Activated naive CD4-positive, alpha-beta T cell treated with Interleukin-2 at 50 U/mL for 16 hours (primary cell): ENCODE measurements around the gene LYVE1.
"Not testable (repeated sequence)": the region's sequence is repeated elsewhere in the genome, so short reads cannot be mapped to it uniquely, and the experiment has no call there.

Experiments
- DNase-seq: peaks from one replicate; pipeline ENCODE4 v3.0.0-alpha.2; 2020

The LYVE1 gene, protein sequence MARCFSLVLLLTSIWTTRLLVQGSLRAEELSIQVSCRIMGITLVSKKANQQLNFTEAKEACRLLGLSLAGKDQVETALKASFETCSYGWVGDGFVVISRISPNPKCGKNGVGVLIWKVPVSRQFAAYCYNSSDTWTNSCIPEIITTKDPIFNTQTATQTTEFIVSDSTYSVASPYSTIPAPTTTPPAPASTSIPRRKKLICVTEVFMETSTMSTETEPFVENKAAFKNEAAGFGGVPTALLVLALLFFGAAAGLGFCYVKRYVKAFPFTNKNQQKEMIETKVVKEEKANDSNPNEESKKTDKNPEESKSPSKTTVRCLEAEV

DNA sequence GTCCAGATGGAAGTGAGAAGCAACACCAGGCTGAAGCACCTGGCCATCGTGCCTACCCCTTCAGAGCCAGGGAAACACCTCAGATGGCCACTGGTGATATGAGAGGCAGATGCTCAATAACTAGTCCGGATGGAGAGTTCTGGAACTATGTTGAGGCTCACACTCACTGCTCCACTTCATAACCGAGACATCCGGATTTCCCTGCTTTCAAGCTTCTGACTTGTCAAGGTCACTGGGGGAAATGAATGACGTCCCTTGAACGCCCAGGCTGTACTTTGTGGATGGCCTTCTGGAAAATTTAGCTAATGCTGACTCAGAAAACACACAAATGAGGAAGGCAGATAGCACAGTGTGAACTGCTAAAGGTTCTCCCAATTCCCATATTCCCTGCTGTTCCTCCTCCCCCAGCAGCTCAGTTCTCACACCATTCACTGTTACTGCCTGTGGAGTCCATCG, at the start of gene LYVE1:
TSS of gene LYVE1 (minus strand) at position 180 of the 456 bp plus-strand sequence. CDS start at position 47, 133 bp downstream.
- no peak for DNase-seq

DNA sequence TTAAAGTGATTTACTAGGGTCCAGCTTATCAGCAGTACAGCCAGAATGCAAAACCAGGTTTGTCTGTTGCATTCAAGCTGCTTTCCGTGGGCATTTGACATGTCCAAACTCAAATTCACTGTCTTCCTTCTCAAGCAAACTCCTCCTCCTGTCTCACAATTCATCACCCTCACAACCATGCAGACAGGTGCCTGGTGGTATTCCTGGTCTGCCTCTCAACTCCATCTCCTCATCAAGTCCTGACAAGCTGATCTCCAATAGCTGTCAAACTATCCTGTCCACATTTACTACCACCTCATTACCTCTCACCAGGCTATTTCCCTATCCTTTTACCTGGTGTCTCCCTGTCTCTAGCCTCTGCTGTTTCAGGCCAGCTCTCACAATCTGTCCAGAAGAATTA, 49.1 kb upstream of the LYVE1 start:
- no peak for DNase-seq

DNA sequence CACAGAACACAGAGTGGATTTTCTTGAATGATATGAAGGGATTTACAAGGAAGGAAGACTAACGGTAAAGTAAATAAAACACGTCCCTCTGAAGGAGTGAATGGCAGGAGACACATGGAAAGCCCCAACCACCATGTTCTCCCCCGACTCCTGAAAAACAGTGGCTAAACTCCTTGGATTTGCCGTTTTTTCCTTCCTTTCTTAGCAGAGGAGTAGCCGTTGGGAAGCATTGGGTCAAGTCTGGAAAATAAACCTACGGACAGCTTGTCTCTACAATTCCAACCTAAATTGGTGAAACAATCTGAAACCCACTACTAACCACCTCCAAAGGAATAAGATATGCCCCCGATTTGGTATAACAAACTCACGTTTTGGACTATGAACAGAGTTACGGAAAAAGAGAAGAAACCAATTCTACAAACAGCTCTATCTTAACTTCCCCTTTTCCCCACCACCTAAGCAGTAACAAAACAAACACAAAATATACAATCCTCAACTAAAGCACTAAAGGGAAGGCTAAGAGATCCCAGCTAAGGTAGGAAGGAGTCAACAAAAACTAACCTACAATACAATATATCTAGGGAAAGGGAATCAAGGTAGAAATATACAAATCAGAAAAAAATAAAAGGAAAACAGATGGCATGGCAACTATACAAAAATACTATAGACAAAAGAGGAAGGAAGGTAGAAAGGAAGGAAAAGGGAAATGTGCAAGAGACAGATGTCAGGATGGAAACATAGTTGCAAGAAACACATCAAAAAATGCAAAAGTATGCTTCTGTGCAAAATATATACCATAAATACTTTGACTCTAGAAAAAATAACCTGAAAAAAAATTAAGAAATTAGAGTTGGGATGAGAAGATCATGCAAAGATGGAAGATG, 43.8 kb upstream of the LYVE1 start:
- DNase-seq = no peak

DNA sequence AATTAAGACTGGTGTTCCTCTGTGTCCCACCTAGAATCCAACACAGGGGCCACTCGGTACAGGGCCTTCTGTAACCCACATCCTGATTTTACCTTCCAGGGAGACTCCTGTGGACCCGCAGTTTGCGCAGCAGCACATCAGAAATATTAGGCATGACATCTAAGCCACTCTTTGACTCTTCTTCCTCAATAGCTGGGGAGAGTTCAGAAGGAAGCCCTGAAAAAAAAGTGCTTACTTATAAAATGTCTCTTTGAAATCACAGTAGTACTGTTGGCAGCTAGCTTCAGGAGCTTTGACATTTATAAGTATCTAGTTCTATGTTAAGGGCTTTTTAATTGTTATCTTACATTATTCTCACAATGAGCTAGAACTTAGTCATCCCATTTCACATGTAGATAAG, 41.2 kb upstream of the LYVE1 start:
- DNase-seq = no peak

DNA sequence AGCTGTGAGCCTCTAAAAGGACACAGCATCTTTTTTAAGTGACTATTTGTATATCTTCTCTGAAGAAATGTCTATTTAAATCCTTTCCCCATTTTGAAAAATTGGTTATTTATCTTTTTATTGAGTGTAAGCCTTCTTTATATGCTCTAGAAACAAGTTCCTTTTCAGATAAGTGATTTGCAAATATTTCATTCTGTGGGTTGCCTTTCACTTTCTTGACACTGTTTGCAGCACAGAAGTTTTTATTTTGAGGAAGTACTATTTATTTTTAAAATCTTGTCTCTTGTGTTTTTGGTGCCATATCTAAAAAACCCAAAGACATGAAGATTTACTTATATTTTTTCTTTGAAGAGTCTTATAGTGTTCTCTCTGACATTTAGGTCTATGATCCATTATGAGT, 40.1 kb upstream of the LYVE1 start:
- DNase-seq = no peak

DNA sequence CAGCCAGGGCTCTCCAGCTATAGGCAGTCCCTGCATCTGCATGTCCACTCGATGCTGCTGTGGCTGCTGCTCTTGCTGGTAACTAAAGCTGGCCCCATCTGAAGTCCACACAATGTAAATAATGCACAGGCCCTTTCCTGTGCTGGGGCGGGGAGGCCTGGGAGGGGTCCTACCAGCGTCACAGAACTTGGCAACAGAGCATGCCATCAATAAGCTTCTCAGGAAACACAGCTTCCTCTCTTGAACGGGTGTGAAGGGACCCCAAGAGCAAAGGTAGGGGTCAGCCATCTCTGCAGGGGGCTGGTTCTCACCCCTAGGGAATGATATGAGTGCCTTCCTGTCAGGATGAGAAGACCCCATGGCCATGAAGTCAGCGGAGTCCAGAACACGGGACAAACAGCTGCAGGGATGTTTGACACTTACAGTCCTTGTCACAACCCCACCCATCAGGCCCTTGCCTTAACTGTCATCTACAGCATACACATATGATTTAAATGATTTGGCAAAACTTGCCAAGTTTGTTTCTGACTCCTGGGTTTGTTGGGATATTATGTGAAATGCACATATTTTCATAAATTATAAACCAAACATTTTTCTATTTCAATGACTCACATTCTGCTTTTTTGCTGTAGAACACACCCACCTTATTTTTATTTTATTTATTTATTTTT, 39.1 kb upstream of the LYVE1 start:
- no peak for DNase-seq

DNA sequence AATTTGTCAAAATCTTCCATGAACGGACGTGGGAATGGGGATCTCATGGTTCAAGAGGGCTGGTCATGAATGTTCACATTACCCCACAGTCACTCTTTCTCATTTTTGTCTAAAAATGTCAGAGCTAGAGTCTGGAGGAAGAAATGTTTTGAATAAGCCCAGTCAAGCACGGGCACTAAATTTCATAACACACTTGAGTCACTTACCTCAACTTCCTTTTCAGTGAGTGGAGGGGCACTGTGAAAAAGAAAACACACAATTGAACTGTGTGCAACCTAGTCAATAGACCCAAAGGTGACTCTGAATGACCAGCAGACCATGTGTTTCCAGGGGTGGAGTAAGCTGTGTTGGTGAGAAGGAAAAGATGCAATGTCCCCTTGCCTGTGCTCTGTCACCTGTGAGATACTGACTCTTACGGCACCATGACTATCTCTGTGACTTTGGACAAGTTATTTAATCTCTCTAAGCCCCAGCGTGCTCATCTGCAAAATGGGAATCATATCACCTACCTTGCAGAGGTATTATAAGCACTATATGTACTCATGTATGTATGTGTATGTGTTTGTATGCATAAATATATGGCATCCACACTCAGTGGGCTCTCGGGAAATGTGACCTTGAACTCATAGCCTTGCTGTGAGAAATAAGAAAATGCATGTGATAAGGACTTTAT, 38.2 kb upstream of the LYVE1 start:
- no peak for DNase-seq

DNA sequence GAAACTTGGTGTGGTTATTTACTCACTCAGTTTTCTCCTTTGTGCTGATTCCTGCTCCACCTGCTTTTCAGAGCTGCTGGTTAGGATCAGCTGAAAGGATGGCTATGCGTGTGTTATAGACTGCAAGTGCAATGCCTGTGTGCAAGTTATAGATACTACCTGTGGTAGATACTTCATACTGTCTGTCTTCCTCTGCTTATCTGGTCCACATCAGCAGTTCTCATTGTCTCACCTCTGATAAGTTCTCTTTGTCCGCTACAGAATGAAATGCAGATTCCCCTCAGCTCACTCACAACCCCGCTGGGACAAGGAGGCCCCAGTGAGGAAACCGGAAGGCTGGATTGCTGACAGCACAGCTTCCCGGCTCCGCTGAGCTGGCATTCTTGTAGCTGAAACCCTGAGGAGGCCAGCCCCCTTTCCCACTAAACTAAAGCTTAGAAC, 37.5 kb upstream of the LYVE1 start:
- no peak for DNase-seq

DNA sequence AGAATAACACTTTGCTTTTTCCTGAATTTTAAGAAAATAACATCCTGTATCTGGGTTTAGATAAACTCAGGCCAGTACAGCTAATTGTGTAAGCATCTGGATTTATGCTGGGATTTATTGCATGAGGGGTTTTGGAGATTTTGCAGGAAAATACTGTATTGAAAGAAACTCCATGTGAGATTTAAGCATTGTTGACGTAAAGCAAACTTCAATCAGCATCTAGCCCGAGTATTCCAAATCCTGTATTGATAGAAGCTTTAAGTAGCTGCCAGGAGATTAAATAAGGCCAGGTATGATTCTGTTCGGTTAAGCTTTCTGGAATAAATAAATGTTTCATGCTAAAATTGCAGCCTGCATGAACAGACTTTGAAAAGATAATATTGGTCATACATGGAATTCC, 36.3 kb upstream of the LYVE1 start:
- no peak for DNase-seq

DNA sequence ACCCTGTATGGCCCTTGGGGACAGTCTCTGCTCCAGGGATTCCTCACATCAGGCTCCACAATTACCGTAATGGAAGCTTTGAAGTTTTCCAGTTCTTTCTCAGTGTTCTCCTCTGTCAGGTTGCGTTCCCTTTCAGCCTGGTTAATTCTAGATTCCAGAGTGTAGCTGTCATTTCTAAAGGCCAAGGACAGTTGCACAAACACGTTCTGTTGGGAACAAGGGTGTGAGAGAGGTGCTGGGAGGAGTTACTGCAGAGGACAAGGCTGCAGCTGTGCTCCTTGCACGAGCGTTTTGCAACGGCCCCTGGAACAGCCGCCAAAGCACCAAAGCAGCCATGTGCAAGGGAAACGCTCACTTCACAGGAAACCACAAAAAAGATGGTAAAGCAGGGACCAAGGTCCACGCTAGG, 35.9 kb upstream of the LYVE1 start:
- no peak for DNase-seq

DNA sequence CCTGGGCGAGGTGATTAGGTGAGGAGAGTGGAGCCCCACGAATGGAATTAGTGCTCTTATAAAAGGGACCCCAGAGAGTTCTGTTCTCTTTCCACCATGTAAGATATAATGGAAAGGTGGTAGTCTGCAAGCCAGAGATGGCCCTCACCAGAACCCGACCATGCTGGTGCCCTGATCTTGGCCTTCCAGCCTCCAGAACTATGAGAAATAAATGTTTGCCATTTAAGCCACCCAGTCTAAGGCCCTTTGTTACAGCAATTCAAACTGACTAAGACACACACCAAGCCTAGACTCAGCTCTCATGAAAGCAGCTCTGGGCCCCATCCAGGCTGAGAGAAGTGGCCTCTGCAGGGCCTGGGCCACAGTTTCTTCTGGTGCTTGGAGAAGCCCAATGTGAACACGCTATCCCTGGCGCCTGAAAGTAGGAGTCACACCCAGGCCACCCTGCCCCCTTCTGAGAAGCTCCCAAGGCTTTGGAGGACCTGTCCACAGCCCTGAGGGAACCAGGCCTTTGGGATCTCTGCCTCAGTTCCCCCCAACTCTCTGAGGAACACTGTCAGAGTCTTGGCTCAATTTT, 35.3 kb upstream of the LYVE1 start:
- no peak for DNase-seq

DNA sequence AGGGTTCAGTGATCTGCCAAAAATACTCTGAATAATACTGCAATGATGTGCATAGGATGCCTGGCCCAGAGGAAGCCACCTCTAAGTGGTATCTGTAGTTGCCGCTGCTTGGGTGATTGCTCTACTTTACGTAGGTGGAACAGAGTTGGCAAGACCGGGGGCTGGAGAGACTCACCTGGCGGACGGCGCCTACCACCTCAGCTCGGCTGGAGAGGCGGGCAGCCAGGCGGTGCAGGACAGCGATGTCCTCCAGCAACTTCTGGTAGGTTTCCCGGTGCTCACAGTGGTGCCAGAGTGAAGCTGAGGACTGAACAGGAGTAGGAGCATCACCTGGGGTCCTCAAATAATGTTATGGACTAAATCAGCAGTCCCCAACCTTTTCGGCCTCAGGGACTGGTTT, 34.5 kb upstream of the LYVE1 start:
- DNase-seq = no peak

DNA sequence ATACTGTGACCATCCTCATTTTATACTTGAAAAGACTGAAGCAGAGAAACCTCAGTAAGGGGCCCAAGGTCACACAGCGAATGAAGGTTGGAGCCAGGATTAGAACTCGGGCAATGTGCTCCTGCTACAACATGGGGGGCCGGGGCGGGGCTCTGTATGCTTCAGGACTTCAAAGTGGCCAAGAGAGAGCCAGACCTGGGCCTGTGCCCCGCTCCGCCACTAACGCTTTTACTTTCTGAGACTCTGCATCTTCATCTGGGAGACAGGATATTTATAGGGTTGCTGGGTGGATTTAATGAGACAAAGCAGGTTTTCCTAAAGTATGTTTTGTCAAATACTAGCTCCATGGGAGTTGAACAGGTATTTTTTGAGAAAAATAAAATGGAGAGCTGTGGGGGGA, 33.9 kb upstream of the LYVE1 start:
- DNase-seq = no peak

DNA sequence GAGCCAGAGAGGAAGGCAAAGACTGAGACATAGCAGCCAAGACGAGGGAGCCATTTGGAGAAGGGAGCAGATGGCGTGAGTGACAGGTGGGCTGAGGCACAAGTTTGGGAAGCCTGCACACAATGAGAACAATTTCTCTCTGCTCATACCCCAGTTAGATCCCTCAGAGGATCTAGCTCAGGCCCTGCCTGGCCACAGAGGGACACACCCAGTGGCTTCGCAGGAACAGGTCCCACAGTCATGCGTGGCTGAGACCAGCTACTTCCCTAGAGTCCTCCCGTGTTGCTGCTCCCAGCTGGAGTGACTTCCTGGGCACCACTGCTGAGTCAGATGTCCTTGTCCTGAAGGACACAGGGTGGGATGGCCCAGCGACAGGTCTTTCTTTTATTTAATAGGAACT, 33.4 kb upstream of the LYVE1 start:
- DNase-seq = no peak

DNA sequence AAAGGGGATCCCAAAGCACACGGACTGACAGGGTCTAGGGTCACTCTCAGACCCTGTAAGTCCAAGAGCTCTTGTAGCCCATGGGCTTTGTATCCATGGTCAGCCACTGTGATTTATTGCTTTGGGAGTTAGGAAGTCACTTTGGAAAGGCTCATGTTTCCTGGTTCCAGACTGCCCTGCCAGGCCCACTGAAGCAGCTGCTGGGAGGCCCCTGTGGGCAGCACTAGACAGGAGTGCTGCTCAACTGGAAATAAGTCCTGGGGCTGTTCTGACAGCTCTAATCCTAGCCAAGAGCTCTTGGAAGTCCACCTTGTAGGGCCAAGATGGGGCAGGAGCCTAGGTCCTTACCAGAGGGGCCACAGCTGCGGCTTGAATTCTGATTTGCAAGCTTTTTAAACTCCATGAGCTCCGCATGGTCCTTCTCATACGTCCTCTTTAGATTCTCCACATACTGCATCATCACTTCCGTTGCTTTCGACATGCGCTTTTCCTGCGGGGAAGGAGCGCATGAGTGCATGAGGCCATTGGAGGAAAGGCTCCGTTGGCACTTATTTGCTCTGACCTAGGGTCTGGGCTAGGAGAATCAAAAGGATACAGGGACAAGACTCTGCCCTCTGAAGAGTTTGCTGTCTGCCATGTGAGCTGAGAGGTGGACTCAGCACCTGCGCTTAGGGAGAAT, 32.2 kb upstream of the LYVE1 start:
- DNase-seq = no peak

DNA sequence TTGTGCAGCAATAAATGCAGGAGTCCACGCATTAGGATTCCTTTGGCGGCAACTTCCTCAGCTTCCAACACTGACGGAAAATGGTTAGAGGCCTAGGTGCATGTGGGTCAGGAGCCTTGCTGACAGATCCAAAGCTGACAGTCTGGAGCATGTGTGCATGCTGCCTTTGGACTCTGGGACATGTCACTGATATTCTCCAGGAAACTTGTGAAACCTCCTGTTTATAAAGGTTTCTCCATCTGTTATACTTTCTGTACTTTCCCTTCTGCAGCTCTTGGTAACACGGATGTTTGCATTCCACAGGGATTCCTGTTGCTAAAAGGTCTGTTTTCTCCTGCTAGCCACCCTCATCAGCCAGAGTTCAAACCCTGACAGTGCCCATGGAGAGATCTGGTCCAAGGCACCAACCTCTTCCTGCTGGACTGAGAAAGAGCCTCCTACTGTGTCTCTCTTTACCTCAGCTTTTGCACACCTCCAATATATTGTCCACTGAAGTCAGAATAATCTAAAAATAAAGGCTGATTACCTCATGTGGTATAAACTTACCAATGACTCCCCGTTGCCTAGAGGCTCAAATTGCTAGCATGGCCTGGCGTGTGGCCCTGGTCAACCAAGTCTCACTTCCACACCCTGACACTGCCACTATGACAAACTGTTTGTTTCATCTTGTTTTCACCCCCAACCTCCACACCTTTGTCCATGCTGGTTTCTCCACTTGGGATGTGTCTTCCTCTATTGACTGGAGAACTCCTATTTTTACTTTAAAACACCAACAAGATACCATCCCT, 31.1 kb upstream of the LYVE1 start:
- DNase-seq = no peak

DNA sequence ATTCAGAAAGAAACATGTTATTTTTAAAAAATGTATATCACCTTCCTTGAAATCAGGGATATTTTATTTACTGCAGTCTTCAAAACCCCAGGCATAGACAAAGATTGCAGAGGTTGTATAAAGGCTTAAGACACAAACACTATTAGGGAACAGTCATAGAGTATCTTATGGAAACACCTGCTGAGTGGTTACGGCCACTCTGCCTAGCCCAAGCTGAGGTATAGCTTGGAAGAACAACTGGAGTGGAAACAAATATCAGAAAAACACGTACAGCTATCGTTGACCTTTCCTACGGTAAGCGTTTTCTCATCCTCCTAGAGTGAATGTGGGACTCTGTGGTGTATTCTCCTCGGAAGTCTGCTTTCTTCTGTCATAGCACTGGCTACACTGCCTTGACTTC, 30.4 kb upstream of the LYVE1 start:
- DNase-seq = no peak

DNA sequence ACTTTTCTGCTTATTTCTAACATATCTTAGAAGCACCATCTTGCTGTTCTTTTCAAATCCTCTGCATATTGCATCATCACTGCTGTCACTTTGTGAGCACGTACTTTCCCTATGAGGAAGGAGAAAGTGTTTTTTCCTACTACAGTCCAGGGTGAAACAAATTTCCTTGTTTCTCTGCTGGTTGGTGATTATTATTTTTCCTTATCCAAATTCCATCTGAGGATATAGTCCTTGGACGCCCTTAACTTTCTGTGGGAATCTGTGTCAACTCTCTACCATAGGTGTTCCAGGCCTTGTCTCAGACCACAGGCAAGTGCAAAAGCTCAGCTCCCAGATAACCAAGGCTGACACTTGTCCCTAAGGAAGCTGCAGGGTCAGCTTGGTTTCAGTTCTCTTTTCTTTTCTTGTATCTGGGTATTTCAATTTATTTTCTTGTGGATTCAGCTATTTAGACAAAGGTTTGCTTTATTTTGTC, 29.4 kb upstream of the LYVE1 start:
- DNase-seq = no peak

DNA sequence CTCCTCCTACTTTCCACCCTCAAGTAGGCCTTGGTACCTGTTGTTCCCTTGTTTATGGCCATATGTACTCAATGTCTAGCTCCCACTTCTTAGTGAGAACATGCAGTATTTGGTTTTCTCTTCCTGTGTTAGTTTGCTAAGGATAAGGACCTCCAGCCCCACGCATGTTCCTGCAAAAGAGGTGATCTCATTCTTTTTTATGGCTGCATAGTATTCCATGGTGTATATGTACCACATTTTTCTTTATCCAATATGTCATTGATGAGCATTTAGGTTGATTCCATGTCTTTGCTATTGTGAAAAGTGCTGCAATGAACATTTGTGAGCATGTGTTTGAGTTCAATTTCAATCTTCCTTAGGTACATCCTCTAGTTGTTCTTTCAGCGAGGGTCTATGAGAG, 27.4 kb upstream of the LYVE1 start:
- not testable (repeated sequence) for DNase-seq

DNA sequence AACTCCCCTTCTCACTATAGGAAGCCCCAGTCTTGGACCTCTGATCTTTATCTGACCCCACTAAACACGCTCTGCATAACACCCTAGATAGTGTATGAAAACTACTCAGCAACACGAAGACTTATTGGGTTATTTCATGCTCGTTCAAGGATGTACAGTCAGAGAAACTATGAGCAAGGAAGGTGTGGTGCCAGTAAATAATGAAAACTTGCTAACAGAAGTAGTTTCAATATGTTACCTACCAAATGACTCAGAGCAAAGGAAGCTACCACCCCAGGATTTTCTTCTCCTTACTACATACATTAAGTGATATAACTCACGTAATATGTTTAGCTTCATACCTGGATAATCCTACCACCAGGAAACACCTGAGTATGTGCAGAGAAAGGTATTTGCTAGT, 25.9 kb upstream of the LYVE1 start:
- no peak for DNase-seq

DNA sequence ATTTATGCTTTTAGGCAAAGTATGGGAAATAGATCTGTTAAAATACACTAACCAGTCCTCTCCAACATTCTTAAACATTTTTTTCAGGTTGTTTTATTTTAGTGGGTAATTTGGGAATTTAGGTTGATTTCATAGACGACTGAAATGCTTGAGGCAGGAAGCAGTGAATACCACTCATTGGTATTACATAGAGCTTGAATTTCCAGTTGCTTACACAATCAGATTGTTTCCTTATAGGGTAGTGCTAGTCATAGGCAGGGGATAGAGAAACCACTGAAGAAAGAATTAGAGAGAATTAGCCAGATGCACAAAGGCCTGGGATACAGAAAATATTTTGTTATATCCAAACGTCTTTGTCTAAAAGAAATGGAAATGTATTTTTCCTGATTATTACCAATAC, 23.9 kb upstream of the LYVE1 start:
- DNase-seq = no peak
